Ascending aorta (tissue), 2 donors: Measurements from ENCODE around the gene CCDC141. TPM values are rescaled to one million over a fixed set of nuclear protein-coding genes. Genes with fewer than 3 reads are reported as not detected.

Source experiments
- DNase-seq, 2 donors: peaks; one replicate each; pipeline ENCODE4 v3.0.0-alpha.2; 2019; ENCODE audit warnings: low spot score in 2 of 2
- H3K27ac ChIP-seq, 2 donors: fragments of 200-600 bp; sonication (generic); one replicate each; pipeline ENCODE4 v1.5.1; 2016 to 2017; ENCODE audit warnings: mild to moderate bottlenecking in 1 of 2
- H3K27me3 ChIP-seq: fragments of 200-600 bp; sonication (generic); one replicate; pipeline ENCODE4 v1.5.1; 2017
- H3K36me3 ChIP-seq, 2 donors: fragments of 200-600 bp; sonication (generic); one replicate each; pipeline ENCODE4 v1.5.1; 2016
- H3K4me1 ChIP-seq, 2 donors: fragments of 200-600 bp; sonication (generic); one replicate each; pipeline ENCODE4 v1.5.1; 2016 to 2017; ENCODE audit warnings: mild to moderate bottlenecking in 1 of 2
- H3K4me3 ChIP-seq, 2 donors: fragments of 200-600 bp; sonication (generic); one replicate each; pipeline ENCODE4 v1.5.1; 2016 to 2017; ENCODE audit warnings: mild to moderate bottlenecking in 1 of 2
- H3K9me3 ChIP-seq, 2 donors: fragments of 200-600 bp; sonication (generic); one replicate each; pipeline ENCODE4 v1.5.1; 2016
- intact Hi-C: fragments of 100-400 bp; cut with DNase I; formaldehyde crosslinking; loops from one replicate; pipeline ENCODE4 v1.15.1; 2023
- total RNA-seq: library from RNA; depleted of rRNA; stranded (reverse); fragments of >200 nt; gene quantifications from one replicate; pipeline ENCODE4 v1.1.0, GENCODE V29; 2016
- TF ChIP-seq, protein P1 (sequence below), 3 experiments: fragments of 200-600 bp in 2 of 3; fragments of 450-650 bp in 1 of 3; sonication (generic) in 2 of 3; IDR thresholded peaks; one replicate each; pipeline ENCODE4 v1.5.1; 2016 to 2019; ENCODE audit warnings: antibody characterized with exemption in 3 of 3, mild to moderate bottlenecking in 1 of 3, moderate library complexity in 1 of 3

Gene CCDC141
- total RNA-seq, 1 donor from 2014 or later, result 2.0 TPM

DNA sequence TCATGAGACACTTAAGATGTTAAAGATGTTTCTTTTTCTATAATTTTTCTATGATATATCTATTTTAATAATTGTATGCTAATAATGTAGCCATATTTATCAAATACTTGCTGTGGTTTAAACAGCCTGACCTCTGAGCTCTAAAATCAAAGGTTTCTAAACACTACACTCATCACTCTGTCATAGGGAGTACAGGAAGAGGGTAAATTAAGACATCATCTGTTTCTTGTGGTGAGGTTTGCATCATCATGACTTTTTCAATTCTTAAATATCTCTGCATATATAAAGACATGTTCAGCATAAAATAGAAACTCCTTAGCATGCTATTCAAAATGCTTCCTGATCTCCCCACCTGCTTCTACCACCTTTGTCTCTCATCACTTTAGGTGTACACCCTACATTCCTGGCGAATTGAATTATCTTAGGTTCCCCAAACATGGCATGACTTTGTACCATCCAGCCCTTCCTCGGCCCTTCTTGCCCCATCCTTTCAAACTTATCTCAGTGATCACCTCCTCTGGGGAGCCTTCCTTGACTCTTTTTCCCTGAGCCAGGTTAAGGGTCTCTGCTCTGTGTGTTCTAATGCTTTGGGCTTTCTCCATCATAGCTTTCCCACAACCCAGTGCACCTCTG is 137.4 kb downstream of the CCDC141 start:
- Histone ChIP-seq H3K27me3 (no peaks in the 10 kb centered on the region), H3K4me1 (peaks cover 0 to 3% of the 10 kb centered on the region in 2 donors), H3K27ac (no peak overlapping the region), H3K36me3 (no peaks in the 10 kb centered on the region), H3K9me3 (no peaks in the 10 kb centered on the region), H3K4me3 (no peak overlapping the region)
- TF ChIP-seq, protein P1, sequence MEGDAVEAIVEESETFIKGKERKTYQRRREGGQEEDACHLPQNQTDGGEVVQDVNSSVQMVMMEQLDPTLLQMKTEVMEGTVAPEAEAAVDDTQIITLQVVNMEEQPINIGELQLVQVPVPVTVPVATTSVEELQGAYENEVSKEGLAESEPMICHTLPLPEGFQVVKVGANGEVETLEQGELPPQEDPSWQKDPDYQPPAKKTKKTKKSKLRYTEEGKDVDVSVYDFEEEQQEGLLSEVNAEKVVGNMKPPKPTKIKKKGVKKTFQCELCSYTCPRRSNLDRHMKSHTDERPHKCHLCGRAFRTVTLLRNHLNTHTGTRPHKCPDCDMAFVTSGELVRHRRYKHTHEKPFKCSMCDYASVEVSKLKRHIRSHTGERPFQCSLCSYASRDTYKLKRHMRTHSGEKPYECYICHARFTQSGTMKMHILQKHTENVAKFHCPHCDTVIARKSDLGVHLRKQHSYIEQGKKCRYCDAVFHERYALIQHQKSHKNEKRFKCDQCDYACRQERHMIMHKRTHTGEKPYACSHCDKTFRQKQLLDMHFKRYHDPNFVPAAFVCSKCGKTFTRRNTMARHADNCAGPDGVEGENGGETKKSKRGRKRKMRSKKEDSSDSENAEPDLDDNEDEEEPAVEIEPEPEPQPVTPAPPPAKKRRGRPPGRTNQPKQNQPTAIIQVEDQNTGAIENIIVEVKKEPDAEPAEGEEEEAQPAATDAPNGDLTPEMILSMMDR (IDR thresholded peaks at IDR 0.05), result no peak
- DNase-seq, result no peak
- intact Hi-C loops, result loop anchor here (10.0 kb wide), 1 partner anchor 192 kb away; no protein-coding TSS in a partner anchor

DNA sequence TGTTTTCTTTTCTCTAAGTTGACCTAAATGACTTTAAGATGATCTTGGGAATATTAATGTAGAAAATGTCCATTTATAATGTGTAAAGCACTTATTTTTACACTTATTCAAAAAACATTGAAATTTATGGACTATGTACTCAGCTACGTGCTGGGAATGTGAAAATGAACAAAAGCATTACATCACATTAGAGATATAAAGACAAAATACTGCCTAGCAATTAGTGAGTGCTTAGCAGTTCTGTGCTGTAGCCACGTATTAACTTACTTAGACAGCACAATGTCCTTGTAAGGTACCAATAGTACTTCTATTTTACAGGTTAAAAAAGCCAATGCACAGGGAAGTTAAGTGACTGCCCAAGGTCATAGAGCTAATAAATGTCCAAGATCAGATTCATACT is 138.9 kb downstream of the CCDC141 start:
- peaks cover 0 to 3% of the 10 kb centered on the region in 2 donors for H3K4me1 ChIP-seq
- no peaks in the 10 kb centered on the region for H3K27me3 ChIP-seq
- no peak for DNase-seq
- no peak overlapping the region for H3K4me3 ChIP-seq
- no peaks in the 10 kb centered on the region for H3K36me3 ChIP-seq
- intact Hi-C loops, result loop anchor here (10.0 kb wide), 1 partner anchor 194 kb away; no protein-coding TSS in a partner anchor
- no peak overlapping the region for H3K27ac ChIP-seq
- TF ChIP-seq, protein P1 (IDR thresholded peaks at IDR 0.05), result no peak
- H3K9me3 ChIP-seq, result no peaks in the 10 kb centered on the region

DNA sequence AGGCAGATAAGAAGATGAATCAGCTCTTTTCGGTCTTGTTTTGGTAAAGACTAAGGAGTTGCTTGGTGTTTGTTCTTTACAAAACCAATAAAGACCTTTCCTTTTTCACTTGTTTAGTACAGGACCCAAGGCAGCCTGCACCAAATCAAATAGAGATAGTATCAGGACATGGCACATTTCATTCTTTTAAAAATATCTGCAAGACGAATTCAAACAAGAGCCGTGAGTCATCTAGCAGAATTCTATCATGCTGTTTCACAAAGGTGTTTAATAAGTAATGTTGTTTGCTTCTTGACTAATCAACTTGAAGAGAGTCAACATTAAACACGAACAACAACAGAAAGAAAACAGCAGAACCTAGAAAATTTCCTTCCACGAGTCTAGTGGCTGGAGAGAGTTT is 139.9 kb downstream of the CCDC141 start:
- Histone ChIP-seq H3K27ac (no peak overlapping the region), H3K27me3 (no peaks in the 10 kb centered on the region), H3K36me3 (no peaks in the 10 kb centered on the region), H3K4me1 (peaks cover 0 to 3% of the 10 kb centered on the region in 2 donors), H3K9me3 (no peaks in the 10 kb centered on the region), H3K4me3 (no peak overlapping the region)
- TF ChIP-seq, protein P1 (IDR thresholded peaks at IDR 0.05), result no peak
- intact Hi-C loops, result loop anchor here (10.0 kb wide), 1 partner anchor 195 kb away; no protein-coding TSS in a partner anchor
- no peak for DNase-seq

DNA sequence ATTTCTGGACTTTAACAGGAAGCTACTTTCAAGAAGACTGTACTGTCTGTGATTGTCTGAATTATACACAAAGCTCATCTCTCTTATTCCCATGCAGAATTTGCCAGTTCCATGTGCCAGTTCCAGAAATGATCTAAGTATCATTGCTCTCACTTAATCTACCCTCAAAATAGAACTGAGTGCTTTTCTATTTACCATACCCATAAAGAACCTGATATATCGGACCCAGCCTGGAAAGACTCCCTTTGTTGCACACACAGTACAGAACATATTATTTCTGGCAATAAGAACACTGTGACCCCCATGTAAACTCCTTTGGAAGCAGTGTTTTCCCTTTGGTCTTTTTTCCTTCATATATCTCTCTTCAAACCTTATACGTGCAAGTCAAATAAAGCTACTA is 140.4 kb downstream of the CCDC141 start:
- DNase-seq, result no peak
- Histone ChIP-seq H3K4me1 (peaks cover 0 to 3% of the 10 kb centered on the region in 2 donors), H3K4me3 (no peak overlapping the region), H3K27me3 (no peaks in the 10 kb centered on the region), H3K36me3 (no peaks in the 10 kb centered on the region), H3K9me3 (no peaks in the 10 kb centered on the region), H3K27ac (no peak overlapping the region)
- intact Hi-C loops, result no loop called here
- TF ChIP-seq, protein P1 (IDR thresholded peaks at IDR 0.05), result no peak

DNA sequence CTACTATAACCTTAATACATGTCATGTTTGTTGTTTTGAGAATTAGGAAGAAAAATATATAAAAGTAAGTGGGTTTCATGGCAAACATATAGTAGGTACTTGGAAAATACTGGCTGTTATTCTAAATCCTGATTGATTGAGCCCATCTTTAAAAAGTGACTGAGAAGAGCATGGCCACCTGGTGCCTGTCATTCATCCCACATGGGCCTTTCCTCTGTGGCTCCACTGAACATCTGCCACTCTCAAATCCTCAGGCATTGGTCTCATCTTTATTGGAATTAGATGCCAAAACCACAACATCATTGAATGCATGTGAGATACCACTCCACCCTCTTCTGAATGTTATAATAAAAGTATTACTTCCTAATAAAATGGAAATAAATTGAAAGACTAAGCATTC is 141.1 kb downstream of the CCDC141 start:
- TF ChIP-seq, protein P1 (IDR thresholded peaks at IDR 0.05), result no peak
- H3K27me3 ChIP-seq, result no peaks in the 10 kb centered on the region
- intact Hi-C loops, result no loop called here
- no peaks in the 10 kb centered on the region for H3K9me3 ChIP-seq
- H3K4me1 ChIP-seq, result peaks cover 0 to 3% of the 10 kb centered on the region in 2 donors
- no peak for DNase-seq
- H3K4me3 ChIP-seq, result no peak overlapping the region
- H3K36me3 ChIP-seq, result no peaks in the 10 kb centered on the region
- no peak overlapping the region for H3K27ac ChIP-seq
